Ishikawa (cell line): ENCODE measurements around the gene SOX21.

Experiments used
- CEBPB ChIP-seq: IDR thresholded peaks from 2 replicates; pipeline ENCODE4 v1.6.1; 2012
- CREB1 ChIP-seq: IDR thresholded peaks from 2 replicates; pipeline ENCODE4 v1.6.1; 2012; ENCODE audit warnings: low read depth
- EGR1 ChIP-seq: IDR thresholded peaks from 2 replicates; pipeline ENCODE4 v1.6.1; 2012
- EP300 ChIP-seq: IDR thresholded peaks from 2 replicates; pipeline ENCODE4 v1.6.1; 2012; ENCODE audit warnings: borderline replicate concordance
- FOXM1 ChIP-seq: IDR thresholded peaks from 2 replicates; pipeline ENCODE4 v1.6.1; 2012; ENCODE audit warnings: low read depth, borderline replicate concordance
- MAX ChIP-seq: IDR thresholded peaks from 2 replicates; pipeline ENCODE4 v1.6.1; 2012
- NFIC ChIP-seq: IDR thresholded peaks from 2 replicates; pipeline ENCODE4 v1.6.1; 2012
- RAD21 ChIP-seq: IDR thresholded peaks from 2 replicates; pipeline ENCODE4 v1.6.1; 2012; ENCODE audit warnings: low read depth
- REST ChIP-seq: IDR thresholded peaks from 2 replicates; pipeline ENCODE4 v1.6.1; 2012; ENCODE audit warnings: low read depth, mild to moderate bottlenecking
- TAF1 ChIP-seq: IDR thresholded peaks from 2 replicates; pipeline ENCODE4 v1.6.1; 2012; ENCODE audit warnings: low read depth, mild to moderate bottlenecking
- TCF12 ChIP-seq: IDR thresholded peaks from 2 replicates; pipeline ENCODE4 v1.6.1; 2012; ENCODE audit warnings: low read depth
- TEAD4 ChIP-seq: IDR thresholded peaks from 2 replicates; pipeline ENCODE4 v1.6.1; 2012
- USF1 ChIP-seq: IDR thresholded peaks from 2 replicates; pipeline ENCODE4 v1.6.1; 2012
- YY1 ChIP-seq: IDR thresholded peaks from 2 replicates; pipeline ENCODE4 v1.6.1; 2012; ENCODE audit warnings: low read depth
- ZBTB7A ChIP-seq: IDR thresholded peaks from 2 replicates; pipeline ENCODE4 v1.6.1; 2012; ENCODE audit warnings: low read depth

Gene SOX21

GRCh38 chr13:94731028-94731427, 18.7 kb upstream of the SOX21 start:
- no peak for TF ChIP-seq ZBTB7A
- no peak for TF ChIP-seq NFIC
- TF ChIP-seq REST: no peak
- TF ChIP-seq EGR1: no peak
- TF ChIP-seq RAD21: no peak
- no peak for TF ChIP-seq FOXM1
- no peak for TF ChIP-seq TAF1
- no peak for TF ChIP-seq MAX
- TF ChIP-seq TCF12: no peak
- no peak for TF ChIP-seq CREB1
- no peak for TF ChIP-seq EP300
- no peak for TF ChIP-seq YY1
- TF ChIP-seq USF1: no peak
- TF ChIP-seq CEBPB: no peak
- TF ChIP-seq TEAD4: no peak

GRCh38 chr13:94726425-94726824, 14.1 kb upstream of the SOX21 start:
- no peak for TF ChIP-seq CREB1
- no peak for TF ChIP-seq TCF12
- TF ChIP-seq REST: no peak
- TF ChIP-seq ZBTB7A: no peak
- no peak for TF ChIP-seq CEBPB
- TF ChIP-seq FOXM1: no peak
- TF ChIP-seq EP300: no peak
- TF ChIP-seq YY1: no peak
- no peak for TF ChIP-seq RAD21
- no peak for TF ChIP-seq USF1
- TF ChIP-seq EGR1: no peak
- TF ChIP-seq TAF1: no peak
- no peak for TF ChIP-seq NFIC

GRCh38 chr13:94722609-94723345, 10.4 kb upstream of the SOX21 start:
- TF ChIP-seq USF1 (no peak), CEBPB (no peak), FOXM1 (no peak), EGR1 (no peak), TCF12 (no peak), REST (no peak), EP300 (no peak), YY1 (no peak), TAF1 (no peak), ZBTB7A (no peak), NFIC (no peak), MAX (no peak), CREB1 (no peak), RAD21 (no peak), TEAD4 (no peak)

- TF ChIP-seq REST (no peak), RAD21 (no peak), YY1 (no peak), TCF12 (no peak), EGR1 (no peak), EP300 (no peak), CEBPB (no peak), TEAD4 (no peak), MAX (no peak), CREB1 (no peak), TAF1 (no peak), NFIC (no peak), ZBTB7A (no peak)
Measured at GRCh38 chr13:94717916-94718315, 5.6 kb upstream of the SOX21 start.
